Measurements from ENCODE around the gene ARSA. TPM values are rescaled to one million over a fixed set of nuclear protein-coding genes. Genes with fewer than 3 reads are reported as not detected.

ARSA gene
- total RNA-seq, 1 donor from 2014 or later = 8.4 TPM

DNA sequence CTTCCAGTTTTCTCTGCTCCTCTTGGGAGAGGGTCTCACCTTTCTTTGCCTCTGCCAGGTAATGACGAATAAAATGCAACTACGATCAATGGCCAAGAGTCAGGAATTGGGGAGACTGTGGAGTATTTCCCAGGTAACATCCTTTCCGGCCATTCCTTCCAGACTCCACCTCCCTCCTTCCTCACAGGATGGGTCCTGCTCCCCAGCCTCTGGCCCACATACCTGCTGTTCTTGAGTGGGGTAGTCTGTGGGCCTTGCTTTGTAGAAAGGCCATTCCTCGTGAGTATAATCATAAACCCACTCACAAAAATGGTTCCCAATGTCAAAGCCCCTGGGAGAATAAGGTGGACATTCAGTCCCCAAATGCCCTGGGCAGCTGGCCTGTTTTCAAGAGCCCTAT, 48.2 kb downstream of the ARSA start:
- no peak for DNase-seq

DNA sequence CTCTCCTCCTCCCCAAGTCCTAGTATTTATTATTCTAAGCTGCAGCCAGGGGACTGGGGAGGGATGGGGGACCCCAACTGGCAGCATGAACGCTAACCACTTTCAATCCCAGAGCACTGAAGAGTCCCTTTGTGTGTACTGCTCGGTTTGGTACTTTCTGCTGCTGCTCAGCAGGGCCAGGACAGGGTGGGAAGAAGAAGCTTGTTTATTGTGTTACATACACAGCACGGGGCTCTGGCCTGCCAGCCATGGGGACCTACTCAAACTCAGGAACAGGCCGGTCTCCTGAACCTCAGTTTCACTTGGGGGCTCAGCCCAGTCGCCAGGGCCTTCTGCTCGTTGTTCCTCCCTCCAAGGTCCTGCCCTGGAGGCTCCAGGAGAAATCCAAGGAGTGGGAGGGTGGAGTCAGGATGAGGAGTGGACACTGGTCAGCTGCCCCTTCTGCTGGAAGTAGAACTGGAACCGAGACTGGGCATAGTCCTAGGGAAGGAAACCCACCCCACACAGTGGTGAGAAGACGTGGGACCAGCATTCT, 49.1 kb downstream of the ARSA start:
- no peak for DNase-seq

DNA sequence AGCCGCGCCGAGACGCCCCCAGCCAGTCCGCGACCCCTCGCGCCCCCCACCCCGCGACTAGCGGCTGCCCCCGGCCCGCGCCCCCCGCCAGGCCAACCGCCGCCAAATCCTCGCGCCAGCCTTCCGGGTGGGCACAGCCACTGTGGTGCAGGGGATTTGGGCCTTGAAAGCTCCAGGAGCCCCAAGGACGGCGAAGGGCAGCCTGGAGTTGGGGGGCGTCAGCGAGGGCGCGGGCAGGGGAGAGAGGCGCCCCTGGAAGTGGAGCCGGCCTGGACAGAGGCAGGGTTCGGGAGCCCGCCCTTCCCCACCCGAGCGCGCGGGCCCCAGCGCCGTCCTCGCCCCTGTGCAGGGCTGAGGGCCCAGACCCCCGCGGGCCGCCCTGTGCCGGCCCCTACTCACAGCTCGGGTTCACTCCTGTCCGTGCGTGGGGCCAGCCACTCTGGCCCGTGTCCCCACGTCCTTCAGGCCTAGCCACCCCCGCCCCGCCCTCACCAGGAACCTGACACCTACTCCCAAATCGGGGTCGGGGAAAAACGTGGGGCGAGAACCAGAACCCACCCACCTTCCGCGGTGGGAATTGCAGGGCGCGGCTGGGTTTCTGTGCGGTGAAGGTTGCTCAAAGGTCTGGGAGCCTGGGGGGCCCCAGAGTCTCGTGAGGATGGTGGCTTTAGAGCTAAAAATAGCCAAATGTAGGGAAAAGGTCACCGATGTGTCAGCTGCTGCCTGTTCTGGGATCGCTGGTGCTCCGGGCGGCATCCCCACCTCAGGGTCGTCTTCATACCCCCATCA, 49.8 kb downstream of the ARSA start, which contains the start of gene CPT1B:
Gene CPT1B (minus strand): TSS at position 441 of the 789 bp plus-strand sequence. CDS start 512 bp downstream, outside the sequence.
- DNase-seq = no peak

DNA sequence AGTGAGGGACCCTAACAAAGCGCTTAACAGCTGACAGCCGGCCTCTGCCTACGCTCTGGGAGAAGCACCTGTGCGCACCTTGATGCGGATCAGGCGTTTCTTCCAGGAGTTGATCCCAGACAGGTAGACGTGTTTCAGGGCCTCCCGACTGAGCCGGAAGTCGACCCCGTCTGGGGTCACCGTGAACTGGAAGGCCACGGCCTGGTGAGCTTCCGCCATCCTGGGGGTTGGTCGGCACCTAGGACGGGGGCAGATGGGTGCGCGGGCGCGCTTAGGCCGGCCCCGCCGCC, 50.3 kb downstream of the ARSA start:
- DNase-seq = no peak

DNA sequence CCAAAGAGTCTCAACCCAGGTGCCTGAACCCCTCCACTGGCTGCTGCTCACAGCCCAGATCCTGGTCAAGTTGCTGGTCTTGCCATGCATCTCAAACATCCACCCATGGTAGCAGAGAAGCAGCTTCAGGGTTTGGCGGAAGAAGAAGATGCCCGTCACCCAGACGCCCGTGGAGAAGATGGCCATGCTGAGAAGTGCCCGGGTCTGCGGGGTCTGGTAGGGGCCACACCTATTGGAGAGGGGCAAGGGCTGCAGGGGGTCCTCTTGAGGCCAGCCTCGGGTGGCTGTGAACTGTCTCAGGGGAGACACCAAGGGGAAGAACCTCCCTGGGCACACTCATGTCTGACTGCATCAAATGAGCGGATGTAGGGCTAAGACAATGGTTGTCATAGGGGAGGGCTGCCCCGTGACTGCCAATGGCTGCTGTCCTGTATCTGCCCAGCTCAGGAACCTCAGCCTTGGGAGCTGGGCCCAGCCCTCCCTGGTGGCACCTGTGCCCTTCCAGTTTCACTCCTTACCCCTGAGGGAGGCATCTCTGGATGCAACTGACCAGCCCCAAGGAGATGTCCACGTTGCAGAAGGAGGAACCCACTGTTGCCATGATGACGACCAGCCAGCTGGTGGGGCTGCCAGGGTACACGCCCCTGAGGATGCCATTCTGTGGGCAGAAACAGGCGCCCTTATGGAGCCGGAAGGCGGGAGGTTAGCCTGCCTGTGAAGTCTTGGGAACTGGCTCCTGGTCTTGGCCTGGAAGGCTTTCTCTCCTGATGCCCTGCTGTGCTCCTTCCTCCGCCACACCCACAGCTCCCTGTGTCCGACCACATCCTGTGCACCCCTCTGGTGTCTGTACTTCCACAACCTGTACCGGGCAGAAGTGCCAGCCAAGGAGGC, 50.9 kb downstream of the ARSA start:
- no peak for DNase-seq

DNA sequence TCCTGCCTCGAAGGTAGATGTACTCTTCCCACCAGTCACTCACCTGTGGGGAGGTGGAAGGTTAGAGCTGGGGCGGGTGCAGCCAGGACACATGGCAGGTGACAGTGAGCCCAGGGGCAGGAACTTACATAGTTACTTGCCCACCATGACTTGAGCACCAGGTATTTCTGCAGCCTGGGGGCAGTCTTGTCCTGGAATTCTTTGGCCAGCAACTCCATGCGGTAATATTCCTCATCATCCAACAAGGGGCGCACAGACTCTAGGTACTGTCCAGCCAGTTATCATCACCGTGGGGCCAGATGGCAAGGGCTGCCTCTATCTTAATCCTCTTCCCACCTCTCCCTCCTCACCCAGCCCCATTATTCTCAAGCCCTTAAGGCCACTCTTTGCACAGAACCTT, 51.9 kb downstream of the ARSA start:
- no peak for DNase-seq

DNA sequence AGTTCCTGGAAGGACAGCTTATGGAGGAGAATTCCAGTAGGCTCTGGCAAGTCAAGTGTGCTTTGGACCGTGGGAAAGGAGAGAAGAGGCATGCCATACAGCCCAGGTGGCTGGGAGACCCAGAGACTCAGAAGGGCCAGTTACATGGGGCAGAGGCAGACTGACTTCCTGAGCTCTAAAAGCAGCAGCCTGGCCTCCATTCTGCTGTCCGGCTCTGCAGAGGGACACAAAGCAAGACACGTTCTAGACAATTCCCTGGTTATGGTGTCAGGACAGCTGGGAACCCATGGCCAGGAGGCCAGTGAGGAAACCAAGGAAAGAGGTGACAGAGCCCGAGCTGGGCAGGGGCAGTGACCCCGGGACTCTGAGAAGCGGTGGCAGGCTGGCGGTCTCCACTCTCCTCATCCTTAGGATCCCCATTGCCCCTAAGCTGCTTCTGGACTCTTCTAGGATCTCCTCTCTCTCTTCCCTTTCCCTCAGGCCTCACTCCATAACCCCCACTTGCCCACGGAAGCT, 52.5 kb downstream of the ARSA start:
- DNase-seq = no peak

Small RNAs within 50 kb of the gene (small RNA-seq; reads per million reads assigned to genes)
- not detected for gene RF00019 (ENCODE audit: low replicate concordance)

Other genes with a start within 250 kb of the ARSA start
- 31.9 TPM for gene SBF1, start 153.1 kb downstream of the ARSA start, total RNA-seq
- gene ADM2, start 146.6 kb downstream of the ARSA start, total RNA-seq = 0.39 TPM
- not detected for gene MIOX, start 141.3 kb downstream of the ARSA start, total RNA-seq
- gene LMF2, start 120.5 kb downstream of the ARSA start, total RNA-seq = 16.1 TPM
- 29.7 TPM for gene NCAPH2, start 119.9 kb downstream of the ARSA start, total RNA-seq
- 0.59 TPM for gene SCO2, start 102.6 kb downstream of the ARSA start, total RNA-seq
- gene TYMP, start 98.1 kb downstream of the ARSA start, total RNA-seq = 16.3 TPM
- 0.30 TPM for gene KLHDC7B, start 82.3 kb downstream of the ARSA start, total RNA-seq
- not detected for gene SYCE3, start 65.2 kb downstream of the ARSA start, total RNA-seq
- 10.3 TPM for gene CPT1B, start 49.7 kb downstream of the ARSA start, total RNA-seq
- 28.3 TPM for gene CHKB, start 45.3 kb downstream of the ARSA start, total RNA-seq
- gene MAPK8IP2, start 27.4 kb downstream of the ARSA start, total RNA-seq = 1.6 TPM
- 7.2 TPM for gene SHANK3, start 44.7 kb upstream of the ARSA start, total RNA-seq
- gene ACR, start 110.1 kb upstream of the ARSA start, total RNA-seq = 0.39 TPM
- 8.7 TPM for gene RABL2B, start 155.5 kb upstream of the ARSA start, total RNA-seq

Measured in skin of body (tissue), 3 donors.